ENCODE results near the gene SMARCB1.

Gene SMARCB1

GRCh38 chr22:23806837-23807236, 20.1 kb downstream of the SMARCB1 start:
- DNase-seq = no peak

- DNase-seq = no peak
These were observed 25.6 kb downstream of the SMARCB1 start for GRCh38 chr22:23812378-23812777.

DNA sequence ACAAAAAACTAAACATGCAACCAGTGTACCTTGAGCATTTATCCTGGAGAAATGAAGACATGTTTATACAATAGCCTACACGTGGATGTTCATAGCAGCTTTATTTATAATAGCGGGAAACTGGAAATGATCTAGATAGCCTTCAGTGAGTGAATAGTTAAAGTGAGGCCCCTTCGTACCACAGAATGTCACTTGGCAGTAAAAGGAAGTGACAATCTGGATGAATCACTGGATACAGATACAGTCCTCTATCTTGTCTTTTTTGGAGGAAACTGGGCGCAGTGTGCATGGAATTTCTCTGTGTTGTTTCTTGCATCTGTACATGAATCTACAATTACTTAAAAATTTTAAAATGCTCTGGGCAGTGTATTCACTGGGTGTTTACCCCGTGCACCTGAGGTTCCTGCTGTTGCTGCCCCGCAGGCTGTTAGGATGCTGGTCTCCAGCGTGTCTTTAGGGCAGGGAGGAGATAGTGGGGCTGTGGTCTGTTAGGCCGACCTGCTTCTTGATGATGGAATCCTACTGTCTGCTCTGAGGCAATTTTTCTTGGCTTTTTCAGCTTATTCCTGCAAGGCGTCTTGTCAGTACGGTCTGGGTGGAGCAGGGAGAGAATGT, 28.9 kb downstream of the SMARCB1 start:
- no peak for DNase-seq

DNA sequence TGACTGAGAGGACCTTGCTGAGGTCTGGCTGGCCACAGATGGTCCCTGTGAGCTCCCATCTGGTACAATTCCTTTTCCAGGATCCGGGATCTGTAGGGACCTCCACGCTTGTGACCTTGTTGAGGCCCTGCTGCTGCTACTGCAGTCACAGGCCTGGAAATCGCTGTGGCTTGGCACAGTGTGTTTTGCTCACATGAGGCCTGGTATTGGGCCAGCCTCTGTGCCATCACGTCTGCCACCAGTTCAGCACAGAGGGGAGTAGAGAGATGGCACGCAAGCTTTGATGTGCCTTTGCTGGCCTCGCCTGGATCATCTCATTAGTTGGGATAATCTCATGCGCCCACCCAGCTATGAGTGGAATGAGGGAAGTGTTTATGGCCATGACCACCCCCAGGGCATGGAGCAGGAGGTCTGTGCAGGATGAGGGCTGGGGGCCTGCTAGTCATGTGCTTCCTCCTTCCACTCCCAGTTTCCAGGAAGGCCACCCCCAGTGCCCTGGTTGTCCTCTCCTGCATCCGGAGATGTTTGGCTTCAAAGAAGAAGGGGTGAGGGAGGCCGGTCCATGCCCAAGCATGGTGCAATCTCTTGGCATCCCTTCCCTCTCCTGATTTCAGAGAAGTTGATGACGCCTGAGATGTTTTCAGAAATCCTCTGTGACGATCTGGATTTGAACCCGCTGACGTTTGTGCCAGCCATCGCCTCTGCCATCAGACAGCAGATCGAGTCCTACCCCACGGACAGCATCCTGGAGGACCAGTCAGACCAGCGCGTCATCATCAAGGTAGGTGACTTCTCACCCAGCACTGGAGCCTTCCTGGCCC, 29.6 kb downstream of the SMARCB1 start:
- no peak for DNase-seq

- DNase-seq = no peak
These were observed 30.4 kb downstream of the SMARCB1 start for GRCh38 chr22:23817146-23817545.

- no peak for DNase-seq
These were observed 31.8 kb downstream of the SMARCB1 start for GRCh38 chr22:23818541-23818940.

DNA sequence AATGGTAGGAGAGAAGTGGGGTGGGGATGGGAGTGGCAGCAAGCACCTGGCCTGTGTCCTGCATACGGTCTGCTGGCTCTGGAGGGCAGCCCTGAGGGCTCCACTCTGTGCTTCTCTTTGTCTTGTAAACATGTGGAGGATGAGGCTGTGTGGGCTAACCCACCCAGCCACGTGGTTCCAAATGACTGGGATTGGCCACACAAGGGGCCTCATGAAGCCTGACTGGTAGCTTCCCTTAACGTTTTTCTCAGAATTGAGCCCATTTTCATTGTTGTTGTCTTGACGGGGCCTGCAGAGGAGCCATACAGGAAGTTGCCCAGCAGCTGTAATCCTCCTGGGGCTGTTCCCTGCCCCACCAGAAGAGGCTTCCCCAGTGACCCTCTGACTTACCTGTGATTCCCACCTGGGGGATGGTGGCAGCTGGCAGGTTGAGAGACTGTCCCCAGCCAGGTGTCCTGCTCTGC, 34.0 kb downstream of the SMARCB1 start:
- DNase-seq = no peak

DNA sequence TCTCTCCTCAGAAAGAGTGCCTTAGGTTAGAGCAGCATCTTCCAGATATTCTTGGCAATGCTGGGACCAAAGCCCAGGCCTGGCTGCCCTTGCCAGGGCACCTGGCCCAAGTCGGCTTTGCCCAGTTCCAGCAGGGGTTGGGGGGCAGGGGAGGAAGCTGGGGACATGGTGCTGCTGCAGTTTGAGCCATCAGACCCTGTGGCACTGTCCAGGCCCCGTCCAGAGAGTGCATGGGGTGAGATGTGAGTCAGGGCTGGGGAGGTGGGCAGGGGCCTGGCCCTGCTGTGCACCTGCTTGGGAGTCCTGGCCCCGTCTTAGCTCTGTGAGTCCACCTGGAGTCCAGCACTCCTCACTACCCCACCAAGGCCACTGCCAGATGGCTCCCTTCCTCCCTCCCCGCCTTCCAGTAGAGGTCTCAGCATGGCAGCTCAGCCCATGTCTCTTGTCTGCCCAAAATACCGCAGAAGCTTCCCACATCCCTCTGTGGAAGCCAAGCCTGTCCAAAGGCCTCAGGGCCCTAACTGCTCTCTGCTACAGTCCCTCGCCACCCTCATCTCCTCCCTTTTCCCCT, 35.4 kb downstream of the SMARCB1 start:
- no peak for DNase-seq

DNA sequence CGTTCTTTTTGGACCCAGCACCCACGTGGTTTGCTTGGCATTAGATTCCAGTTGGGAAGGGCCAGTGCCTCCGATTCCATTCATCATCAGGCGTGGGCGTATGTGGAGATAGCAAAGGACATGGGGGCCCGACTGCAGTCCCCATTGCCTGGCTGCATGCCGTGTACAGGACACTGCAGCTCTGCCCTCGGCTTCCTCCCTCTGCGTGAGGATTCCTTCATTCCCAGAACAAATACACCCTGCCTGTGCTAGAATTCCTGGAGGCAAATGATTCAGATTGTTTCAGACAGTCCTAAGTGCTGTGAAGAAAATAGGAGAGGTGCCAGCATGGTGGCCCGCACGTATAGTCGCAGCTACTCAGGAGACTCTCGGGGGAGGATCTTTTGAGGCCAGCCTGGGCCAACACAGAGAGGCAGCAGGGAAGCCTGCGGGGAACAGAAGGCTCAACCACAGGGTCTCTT, 36.6 kb downstream of the SMARCB1 start:
- DNase-seq = no peak

GRCh38 chr22:23824476-23825245, 37.9 kb downstream of the SMARCB1 start:
- no peak for DNase-seq

DNA sequence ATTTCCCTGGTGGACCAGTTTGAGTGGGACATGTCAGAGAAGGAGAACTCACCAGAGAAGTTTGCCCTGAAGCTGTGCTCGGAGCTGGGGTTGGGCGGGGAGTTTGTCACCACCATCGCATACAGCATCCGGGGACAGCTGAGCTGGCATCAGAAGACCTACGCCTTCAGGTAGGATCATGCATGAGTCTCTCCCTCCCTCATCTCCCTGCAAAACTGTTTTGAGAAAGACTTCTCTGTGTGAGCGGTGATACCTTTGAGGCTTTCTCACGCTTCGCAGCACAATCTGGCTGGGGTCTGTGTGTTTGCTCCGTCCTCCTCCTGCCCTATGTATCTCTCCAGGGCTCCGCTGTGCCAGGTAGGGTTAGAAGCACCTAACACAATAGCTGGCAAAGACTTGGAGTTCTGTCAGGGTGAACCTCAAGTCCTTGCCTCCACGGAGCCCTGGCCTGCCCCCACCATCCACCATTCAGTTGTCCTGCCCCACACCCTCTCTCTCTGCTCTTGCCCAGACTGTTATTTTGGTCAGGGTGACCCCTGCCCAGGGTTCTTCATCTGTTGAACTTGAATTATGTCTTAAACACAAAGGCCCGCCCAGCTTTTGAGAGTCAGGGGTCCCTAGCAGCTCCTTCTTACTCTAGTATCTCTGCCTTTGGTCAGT, 38.6 kb downstream of the SMARCB1 start:
- DNase-seq = no peak

GRCh38 chr22:23826510-23827350, 40.0 kb downstream of the SMARCB1 start:
- DNase-seq = no peak

DNA sequence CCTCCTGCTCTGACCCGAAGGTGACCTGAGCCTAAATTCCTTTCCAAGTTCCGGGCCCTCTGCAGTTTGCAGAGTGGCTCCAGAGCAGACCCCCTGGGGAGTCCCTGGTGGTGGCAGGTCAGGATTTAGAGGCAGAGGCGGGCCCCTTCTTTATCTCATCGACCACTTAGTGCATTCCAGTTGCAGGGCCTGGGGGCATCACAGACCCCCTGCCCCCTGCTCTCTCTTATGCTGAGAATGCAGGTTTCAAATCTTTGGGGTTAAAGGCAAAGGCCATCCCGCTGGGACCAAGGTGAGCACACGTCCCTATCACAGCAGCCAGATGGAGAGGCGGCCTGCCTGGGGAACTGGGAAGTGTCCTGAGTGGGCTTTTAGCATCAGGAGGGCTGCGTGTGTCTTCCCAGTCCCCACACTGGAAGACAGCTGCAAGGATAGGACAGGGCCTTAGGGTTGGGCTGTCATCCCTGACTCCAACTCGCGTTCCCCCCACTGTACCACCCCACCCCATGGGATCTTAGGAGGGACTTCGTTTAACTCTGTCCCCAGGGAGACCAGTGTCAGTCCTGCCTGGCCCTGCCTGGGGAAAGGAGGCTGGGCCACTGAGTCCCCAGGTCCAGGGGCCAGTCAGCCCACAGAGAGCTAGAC, 40.7 kb downstream of the SMARCB1 start:
- DNase-seq = no peak

- DNase-seq = no peak
These were observed 42.3 kb downstream of the SMARCB1 start for GRCh38 chr22:23828800-23829680.

GRCh38 chr22:23829845-23830372, 43.1 kb downstream of the SMARCB1 start:
- DNase-seq = no peak

DNA sequence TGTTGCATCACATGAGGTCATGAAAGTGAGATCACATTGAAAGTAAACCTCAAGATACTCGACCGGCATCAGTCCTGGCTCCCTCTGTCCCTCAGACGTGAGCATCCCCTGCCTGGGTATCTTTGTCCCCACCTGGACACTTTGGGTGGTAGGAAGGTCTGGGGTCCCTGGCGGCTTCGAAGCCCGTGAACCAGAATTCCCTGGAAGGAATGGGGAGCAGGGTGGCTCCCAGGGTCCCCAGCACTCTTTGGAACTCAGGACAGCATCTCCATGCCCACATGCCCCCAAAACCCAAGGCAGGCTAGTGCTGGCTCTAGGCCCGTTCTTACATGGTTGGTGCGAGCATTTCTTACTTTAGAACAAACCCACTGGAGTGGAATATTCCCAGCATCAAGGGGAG, 44.5 kb downstream of the SMARCB1 start:
- no peak for DNase-seq

DNA sequence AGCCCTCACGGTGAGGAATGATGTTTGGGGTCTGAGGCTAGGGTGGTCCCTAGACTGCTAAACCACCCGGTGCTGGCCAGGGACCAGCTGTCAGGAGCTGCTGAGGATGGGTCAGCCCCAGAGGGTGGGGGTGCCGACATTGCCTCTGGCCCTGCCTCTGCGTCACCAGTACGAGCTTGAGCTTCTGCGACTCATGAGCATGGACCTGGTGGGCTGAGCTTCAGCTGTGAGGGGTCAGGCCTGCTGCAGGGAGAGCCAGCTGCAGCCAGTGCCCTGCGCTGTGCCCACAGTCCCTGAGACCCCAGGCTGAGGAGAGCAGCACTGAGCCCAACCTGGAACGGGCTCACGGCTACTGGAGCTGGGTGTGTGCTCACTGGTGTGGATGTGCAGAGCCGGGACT, 45.0 kb downstream of the SMARCB1 start:
- no peak for DNase-seq

DNA sequence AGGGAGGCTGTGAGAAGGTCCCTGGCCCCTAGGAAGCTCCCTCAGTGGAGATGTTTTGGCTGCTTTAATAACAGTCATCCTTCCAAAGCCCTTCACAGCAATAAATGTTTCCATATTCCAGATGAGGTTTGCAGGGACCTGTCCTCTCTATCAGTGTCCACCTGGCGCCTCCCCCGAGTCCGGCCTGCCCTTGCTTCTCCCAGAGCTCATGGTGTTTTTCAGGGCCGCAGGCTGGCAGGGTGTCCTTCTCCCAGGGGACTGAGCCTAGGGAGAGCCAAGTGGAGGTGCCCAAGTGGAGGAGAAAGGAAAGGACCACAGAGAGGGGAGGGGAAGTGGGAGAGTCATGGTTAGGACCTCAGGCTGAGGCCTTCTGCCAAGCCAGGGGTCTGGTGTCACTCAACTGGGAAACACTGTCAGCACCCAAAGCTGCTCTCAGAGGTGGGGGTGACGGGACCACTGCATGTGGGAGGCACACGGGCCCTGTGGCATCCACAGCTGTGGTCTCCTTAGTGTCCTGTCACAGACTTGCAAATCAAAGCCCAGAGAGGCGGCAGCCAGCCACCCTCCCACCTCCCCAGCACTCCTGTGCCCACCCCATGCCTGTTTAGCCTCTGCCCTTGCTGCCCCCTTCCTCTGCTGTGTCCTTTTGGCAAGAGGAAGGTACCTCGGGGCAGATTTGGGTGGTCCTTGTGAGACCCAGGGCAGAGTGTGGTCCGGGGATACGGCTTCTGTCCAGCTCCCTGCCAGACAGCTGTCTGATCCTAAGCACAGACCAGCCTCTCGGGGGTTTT, 45.7 kb downstream of the SMARCB1 start:
- no peak for DNase-seq

Measured in CD4-positive, alpha-beta T cell treated with Interferon gamma for 1 hour (primary cell).